ENCODE results near the gene MOB4.
A peak's percentile ranks its signal among the peaks of the same experiment; 100 is the strongest.

The MOB4 gene

DNA sequence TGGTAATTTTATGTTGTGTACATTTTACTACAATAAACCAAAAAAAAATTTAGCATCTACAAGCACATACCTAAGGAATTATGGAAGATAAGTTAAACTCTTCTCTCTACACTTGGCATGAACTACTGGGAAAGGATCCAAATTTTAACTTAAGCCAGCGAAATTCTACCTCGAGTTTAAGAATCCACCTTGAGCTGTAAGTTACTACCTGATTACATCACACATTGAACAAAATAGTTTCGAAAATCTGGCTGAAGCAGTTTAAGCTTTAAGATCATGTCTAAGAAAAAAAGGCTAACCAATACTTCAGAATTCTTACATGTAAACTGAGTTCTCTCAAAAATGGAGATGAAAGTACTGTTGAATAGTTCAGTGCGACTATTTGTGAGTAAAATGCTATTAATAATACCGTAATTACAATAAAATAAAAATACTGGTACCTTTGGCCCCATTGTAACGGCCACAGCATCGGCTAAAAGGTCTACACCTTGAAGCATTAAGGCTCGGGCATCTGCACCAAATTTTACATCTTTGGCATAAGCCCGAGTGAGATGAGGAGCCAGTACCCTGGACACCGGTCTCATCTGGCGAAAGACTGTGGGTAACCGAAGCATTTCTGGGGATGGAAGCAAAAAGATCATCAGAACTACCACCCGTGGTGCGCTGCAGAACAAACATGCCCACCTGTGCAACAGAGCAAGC, 17.5 kb upstream of the MOB4 start:
- peaks cover 20 to 39% of the 10 kb centered on the region in 2 donors for H3K36me3 ChIP-seq (ENCODE audit: control insufficient read depth in 1 of 2, insufficient read depth in 2 of 2, low read length in 2 of 2)
- peak overlapping the region; percentile 98 for H3K27ac ChIP-seq (ENCODE audit: low read length)
- no peaks in the 10 kb centered on the region for H3K27me3 ChIP-seq (ENCODE audit: low read depth, low read length)
- peak overlapping the region; percentile 82 to 93 for H3K4me3 ChIP-seq (ENCODE audit: low read depth in 1 of 2, low read length in 2 of 2)
- no peaks in the 10 kb centered on the region for H3K9me3 ChIP-seq (ENCODE audit: control insufficient read depth in 1 of 2, low read length in 2 of 2)
- H3K4me1 ChIP-seq (ENCODE audit: control insufficient read depth in 1 of 2, insufficient read depth in 2 of 2, low read length in 2 of 2), result peaks cover 3 to 36% of the 10 kb centered on the region in 2 donors

DNA sequence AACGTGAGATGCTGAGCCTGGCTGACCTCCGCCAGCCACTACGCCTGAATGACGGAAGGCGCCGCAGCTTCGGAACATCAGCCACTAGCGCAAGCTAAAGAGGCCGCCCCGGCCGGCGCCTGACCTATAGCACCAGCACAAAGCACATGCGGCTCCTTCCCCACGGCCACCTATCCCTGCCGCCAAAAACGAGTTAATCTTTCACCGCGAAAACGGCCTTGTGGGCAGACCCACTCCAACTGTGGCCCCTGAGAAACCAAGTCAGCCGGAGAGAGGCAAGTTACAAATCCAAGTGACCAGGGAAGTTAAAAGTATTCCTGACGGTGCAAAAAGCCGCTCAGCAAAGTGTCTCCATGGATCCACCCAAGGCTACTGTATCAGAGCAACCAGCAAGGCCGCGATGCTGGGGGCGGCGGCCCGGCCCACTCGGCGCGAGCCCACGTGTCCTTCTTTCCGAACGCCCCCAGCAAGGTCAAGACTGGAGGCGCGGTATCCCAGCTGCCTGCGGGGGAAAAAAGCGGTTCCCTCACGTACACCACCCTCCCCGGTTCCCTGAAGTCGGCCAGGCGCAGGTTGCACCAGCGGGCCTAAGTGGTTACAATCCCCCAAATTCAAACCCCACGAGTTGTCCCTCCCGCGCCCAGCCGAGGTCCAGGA, 16.8 kb upstream of the MOB4 start:
- Histone ChIP-seq H3K9me3 (ENCODE audit: control insufficient read depth in 1 of 2, low read length in 2 of 2) (no peaks in the 10 kb centered on the region), H3K4me3 (ENCODE audit: low read depth in 1 of 2, low read length in 2 of 2) (peak overlapping the region; percentile 82 to 93), H3K4me1 (ENCODE audit: control insufficient read depth in 1 of 2, insufficient read depth in 2 of 2, low read length in 2 of 2) (peaks cover 3 to 36% of the 10 kb centered on the region in 2 donors), H3K27me3 (ENCODE audit: low read depth, low read length) (no peaks in the 10 kb centered on the region), H3K36me3 (ENCODE audit: control insufficient read depth in 1 of 2, insufficient read depth in 2 of 2, low read length in 2 of 2) (peaks cover 23 to 39% of the 10 kb centered on the region in 2 donors), H3K27ac (ENCODE audit: low read length) (peak overlapping the region; percentile 98)

DNA sequence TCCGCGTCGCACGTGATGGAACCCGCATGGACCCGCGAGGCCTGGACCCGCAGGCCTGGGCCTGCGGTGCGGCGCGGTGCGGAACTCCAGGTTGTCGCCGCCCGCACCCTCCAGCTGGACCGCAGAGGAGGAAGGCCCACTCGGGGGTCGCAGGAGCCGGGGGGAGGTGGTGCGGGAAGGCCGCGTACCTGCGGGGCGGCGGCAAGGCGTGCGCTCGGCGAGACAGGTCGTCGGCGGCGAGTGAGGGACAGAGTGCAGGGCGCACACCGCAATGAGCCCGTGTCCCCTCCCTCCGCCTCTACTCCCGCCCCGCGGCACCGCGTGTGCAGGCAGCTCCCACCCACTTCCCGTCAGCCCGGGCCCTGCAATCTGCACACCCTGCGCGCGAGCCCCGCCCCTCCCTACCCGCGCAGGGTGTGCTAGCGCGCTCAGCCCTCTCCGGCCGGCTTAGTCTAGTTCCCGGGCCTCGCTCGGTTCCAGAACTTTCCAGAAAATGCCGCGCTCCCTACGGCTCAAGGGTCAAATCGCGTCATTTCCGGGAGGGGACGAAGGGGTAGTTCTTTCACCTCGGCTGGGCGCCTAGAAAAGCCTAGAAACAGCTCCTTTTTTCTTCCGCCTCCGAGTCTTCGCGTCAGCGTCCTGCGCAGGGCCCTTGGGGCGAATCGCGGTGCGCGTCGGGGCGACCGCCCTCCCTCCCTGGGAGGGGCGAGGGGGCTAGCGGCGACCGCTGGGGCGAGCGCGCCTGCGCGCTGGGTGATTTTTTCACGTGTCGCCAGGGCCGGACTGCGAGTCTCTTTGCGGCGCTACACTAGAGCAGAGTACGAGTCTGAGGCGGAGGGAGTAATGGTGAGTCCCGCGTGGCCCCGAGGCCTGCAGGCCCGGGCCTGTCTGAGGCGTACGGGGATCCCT, 16.0 kb upstream of the MOB4 start, which contains the start of the genes HSPD1 and HSPE1:
Gene HSPD1 (minus strand): TSS at position 247 of the 909 bp plus-strand sequence. CDS start 992 bp downstream, outside the sequence.
Gene HSPE1 (plus strand): TSS at position 786 of the 909 bp plus-strand sequence. CDS start 58 bp downstream, at position 844.
- Histone ChIP-seq H3K4me3 (ENCODE audit: low read depth in 1 of 2, low read length in 2 of 2) (peak within 1 kb of the TSS; percentile 90 to 93), H3K27ac (ENCODE audit: low read length) (peak within 1 kb of the TSS; percentile 98), H3K4me1 (ENCODE audit: control insufficient read depth in 1 of 2, insufficient read depth in 2 of 2, low read length in 2 of 2) (peaks cover 3 to 36% of the 10 kb centered on the region in 2 donors)

DNA sequence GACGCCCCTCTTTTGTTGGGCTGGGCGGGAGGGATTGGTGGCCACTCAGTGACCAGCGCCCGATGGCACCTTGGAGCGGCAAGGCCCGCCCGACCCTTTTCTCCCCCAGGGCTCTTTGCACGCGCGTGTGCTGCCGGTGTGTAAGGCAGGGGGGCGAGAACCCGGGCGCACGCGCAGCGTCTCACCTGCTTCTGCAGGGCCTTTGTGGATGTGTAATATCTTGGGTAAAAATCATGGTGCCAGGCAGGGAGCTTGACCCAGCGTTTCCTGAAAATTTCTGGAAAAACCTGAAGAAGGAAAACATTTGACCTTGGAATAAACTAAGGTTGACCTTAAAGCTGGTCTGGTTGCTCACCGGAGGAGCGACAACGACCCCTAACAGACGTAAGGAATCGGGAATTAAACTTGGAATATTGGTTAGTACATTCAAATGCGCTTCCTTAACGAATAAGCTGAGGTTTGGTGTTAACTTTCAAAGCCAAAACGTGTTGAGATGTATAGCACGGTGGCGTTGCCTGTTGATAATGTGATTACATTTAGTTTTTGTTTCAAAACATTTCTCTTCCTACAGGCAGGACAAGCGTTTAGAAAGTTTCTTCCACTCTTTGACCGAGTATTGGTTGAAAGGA, 15.2 kb upstream of the MOB4 start:
- Histone ChIP-seq H3K27ac (ENCODE audit: low read length) (peak overlapping the region; percentile 98), H3K4me1 (ENCODE audit: control insufficient read depth in 1 of 2, insufficient read depth in 2 of 2, low read length in 2 of 2) (peaks cover 3 to 36% of the 10 kb centered on the region in 2 donors), H3K27me3 (ENCODE audit: low read depth, low read length) (no peaks in the 10 kb centered on the region), H3K9me3 (ENCODE audit: control insufficient read depth in 1 of 2, low read length in 2 of 2) (no peaks in the 10 kb centered on the region), H3K36me3 (ENCODE audit: control insufficient read depth in 1 of 2, insufficient read depth in 2 of 2, low read length in 2 of 2) (peaks cover 16 to 36% of the 10 kb centered on the region in 2 donors), H3K4me3 (ENCODE audit: low read depth in 1 of 2, low read length in 2 of 2) (peak overlapping the region; percentile 90 to 93)

More for the DNA sequence above, 16.0 kb upstream of the MOB4 start, which contains the start of the genes HSPD1 and HSPE1:
- Histone ChIP-seq H3K36me3 (ENCODE audit: control insufficient read depth in 1 of 2, insufficient read depth in 2 of 2, low read length in 2 of 2) (peaks cover 22 to 41% of the 10 kb centered on the region in 2 donors), H3K9me3 (ENCODE audit: control insufficient read depth in 1 of 2, low read length in 2 of 2) (no peaks in the 10 kb centered on the region), H3K27me3 (ENCODE audit: low read depth, low read length) (no peaks in the 10 kb centered on the region)

DNA sequence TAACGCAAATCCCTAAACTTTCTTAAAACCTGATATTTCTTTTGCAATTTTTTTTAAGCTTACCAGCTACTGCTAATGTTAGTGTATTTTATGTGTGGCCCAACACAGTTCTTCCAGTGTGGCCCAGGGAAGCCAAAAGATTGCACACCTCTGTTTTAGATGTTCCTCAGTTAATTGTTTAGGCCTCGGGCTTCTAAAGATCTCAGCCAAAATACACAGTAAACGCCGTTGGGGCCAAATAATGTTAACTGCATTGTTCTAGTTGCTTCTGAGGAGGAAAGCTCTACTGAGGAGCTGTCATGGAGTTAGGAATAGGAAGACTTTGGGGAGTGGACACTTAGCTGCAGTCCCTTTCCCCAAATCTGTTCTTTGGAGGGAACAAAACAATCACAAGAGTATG, 13.7 kb upstream of the MOB4 start:
- Histone ChIP-seq H3K36me3 (ENCODE audit: control insufficient read depth in 1 of 2, insufficient read depth in 2 of 2, low read length in 2 of 2) (peaks cover 15 to 21% of the 10 kb centered on the region in 2 donors), H3K4me1 (ENCODE audit: control insufficient read depth in 1 of 2, insufficient read depth in 2 of 2, low read length in 2 of 2) (peaks cover 0 to 29% of the 10 kb centered on the region in 2 donors), H3K9me3 (ENCODE audit: control insufficient read depth in 1 of 2, low read length in 2 of 2) (no peaks in the 10 kb centered on the region), H3K4me3 (ENCODE audit: low read depth in 1 of 2, low read length in 2 of 2) (peak overlapping the region; percentile 35 to 93), H3K27ac (ENCODE audit: low read length) (peak overlapping the region; percentile 54), H3K27me3 (ENCODE audit: low read depth, low read length) (no peaks in the 10 kb centered on the region)

DNA sequence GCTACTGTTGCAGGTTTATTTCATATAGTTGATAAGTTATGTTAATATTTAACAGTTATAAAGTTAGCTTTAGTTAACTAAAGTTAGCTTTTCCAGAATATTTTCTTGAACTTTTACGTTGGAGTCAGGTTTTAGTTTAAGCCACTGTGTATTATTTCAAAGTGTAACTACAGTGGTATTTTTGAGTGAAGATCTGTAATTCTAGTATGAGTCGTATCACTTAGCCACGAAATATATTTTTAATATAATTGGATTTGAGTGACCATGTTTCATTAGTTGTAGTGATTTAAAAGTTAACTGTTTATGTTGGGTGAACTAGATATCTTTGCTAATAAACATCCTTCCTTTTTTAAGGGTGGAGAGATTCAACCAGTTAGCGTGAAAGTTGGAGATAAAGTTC, 13.2 kb upstream of the MOB4 start:
- H3K27ac ChIP-seq (ENCODE audit: low read length), result peak overlapping the region; percentile 54
- peaks cover 15 to 20% of the 10 kb centered on the region in 2 donors for H3K36me3 ChIP-seq (ENCODE audit: control insufficient read depth in 1 of 2, insufficient read depth in 2 of 2, low read length in 2 of 2)
- no peaks in the 10 kb centered on the region for H3K9me3 ChIP-seq (ENCODE audit: control insufficient read depth in 1 of 2, low read length in 2 of 2)
- H3K4me1 ChIP-seq (ENCODE audit: control insufficient read depth in 1 of 2, insufficient read depth in 2 of 2, low read length in 2 of 2), result peaks cover 0 to 24% of the 10 kb centered on the region in 2 donors
- H3K27me3 ChIP-seq (ENCODE audit: low read depth, low read length), result no peaks in the 10 kb centered on the region
- H3K4me3 ChIP-seq (ENCODE audit: low read depth in 1 of 2, low read length in 2 of 2), result peak overlapping the region in 1 of 2 donors; percentile 35

DNA sequence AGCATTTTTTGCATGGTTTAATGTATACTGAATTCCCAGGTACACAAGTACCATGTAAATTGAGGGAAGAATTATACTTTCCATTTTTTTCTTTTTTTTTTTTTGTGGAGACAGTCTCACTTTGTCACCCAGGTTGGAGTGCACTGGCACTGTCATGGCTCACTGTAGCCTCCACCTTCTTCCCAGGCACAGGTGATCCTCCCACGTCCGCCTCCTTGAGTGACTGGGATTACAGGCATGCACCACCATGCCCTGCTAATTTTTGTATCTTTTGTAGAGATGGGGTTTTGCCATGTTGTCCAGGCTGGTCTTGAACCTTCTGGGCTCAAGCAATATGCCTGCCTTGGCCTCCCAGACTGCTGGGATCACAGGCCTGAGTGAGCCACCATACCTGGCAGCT, 11.9 kb upstream of the MOB4 start:
- Histone ChIP-seq H3K9me3 (ENCODE audit: control insufficient read depth in 1 of 2, low read length in 2 of 2) (no peaks in the 10 kb centered on the region), H3K27ac (ENCODE audit: low read length) (no peak overlapping the region), H3K27me3 (ENCODE audit: low read depth, low read length) (no peaks in the 10 kb centered on the region), H3K4me1 (ENCODE audit: control insufficient read depth in 1 of 2, insufficient read depth in 2 of 2, low read length in 2 of 2) (peaks cover 0 to 14% of the 10 kb centered on the region in 2 donors), H3K4me3 (ENCODE audit: low read depth in 1 of 2, low read length in 2 of 2) (no peak overlapping the region), H3K36me3 (ENCODE audit: control insufficient read depth in 1 of 2, insufficient read depth in 2 of 2, low read length in 2 of 2) (peaks cover 15 to 18% of the 10 kb centered on the region in 2 donors)

DNA sequence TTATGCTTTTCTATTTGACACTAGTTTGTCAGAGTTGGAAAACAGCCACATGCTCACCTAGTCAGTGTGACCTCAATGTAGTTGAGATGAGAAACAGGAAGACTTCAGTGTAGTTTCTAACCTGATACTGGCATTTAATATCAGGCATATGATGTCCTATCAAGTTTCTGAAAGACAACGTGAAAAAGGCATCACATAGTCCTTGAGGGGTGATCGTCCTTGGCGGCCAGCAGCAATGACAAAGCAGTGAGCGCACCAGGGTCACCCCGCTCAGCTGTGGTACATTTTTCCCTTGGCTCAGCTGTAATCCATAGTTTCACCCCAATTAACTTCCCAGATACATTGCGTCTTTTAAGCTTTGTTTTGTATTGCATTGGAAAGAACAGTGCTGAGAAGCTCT, 11.4 kb upstream of the MOB4 start:
- Histone ChIP-seq H3K27me3 (ENCODE audit: low read depth, low read length) (no peaks in the 10 kb centered on the region), H3K4me3 (ENCODE audit: low read depth in 1 of 2, low read length in 2 of 2) (no peak overlapping the region), H3K27ac (ENCODE audit: low read length) (no peak overlapping the region), H3K9me3 (ENCODE audit: control insufficient read depth in 1 of 2, low read length in 2 of 2) (no peaks in the 10 kb centered on the region), H3K36me3 (ENCODE audit: control insufficient read depth in 1 of 2, insufficient read depth in 2 of 2, low read length in 2 of 2) (peaks cover 13 to 15% of the 10 kb centered on the region in 2 donors), H3K4me1 (ENCODE audit: control insufficient read depth in 1 of 2, insufficient read depth in 2 of 2, low read length in 2 of 2) (peaks cover 0 to 14% of the 10 kb centered on the region in 2 donors)

DNA sequence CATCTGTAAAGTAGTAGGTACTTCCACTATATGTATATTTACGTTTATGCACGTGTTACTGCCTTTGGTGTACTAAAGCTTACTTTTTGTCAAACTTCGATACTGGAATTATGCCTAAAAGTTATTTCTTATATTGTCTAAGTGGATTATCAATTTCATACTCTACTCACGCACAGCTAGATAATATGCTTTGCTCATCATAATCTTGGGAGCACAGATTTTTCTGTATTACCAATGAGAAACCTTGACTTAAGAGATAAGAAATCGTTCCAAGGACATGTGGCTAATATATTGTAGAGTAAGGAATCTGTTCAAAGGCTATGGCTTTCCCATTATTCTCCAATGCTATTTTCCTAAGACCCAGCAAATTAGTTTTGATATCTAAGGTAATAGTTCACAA, 9.2 kb upstream of the MOB4 start:
- H3K4me1 ChIP-seq (ENCODE audit: control insufficient read depth in 1 of 2, insufficient read depth in 2 of 2, low read length in 2 of 2), result peaks cover 0 to 8% of the 10 kb centered on the region in 2 donors
- H3K36me3 ChIP-seq (ENCODE audit: control insufficient read depth in 1 of 2, insufficient read depth in 2 of 2, low read length in 2 of 2), result peaks cover 12 to 15% of the 10 kb centered on the region in 2 donors
- no peaks in the 10 kb centered on the region for H3K27me3 ChIP-seq (ENCODE audit: low read depth, low read length)
- H3K27ac ChIP-seq (ENCODE audit: low read length), result no peak overlapping the region
- H3K4me3 ChIP-seq (ENCODE audit: low read depth in 1 of 2, low read length in 2 of 2), result no peak overlapping the region
- H3K9me3 ChIP-seq (ENCODE audit: control insufficient read depth in 1 of 2, low read length in 2 of 2), result no peaks in the 10 kb centered on the region

DNA sequence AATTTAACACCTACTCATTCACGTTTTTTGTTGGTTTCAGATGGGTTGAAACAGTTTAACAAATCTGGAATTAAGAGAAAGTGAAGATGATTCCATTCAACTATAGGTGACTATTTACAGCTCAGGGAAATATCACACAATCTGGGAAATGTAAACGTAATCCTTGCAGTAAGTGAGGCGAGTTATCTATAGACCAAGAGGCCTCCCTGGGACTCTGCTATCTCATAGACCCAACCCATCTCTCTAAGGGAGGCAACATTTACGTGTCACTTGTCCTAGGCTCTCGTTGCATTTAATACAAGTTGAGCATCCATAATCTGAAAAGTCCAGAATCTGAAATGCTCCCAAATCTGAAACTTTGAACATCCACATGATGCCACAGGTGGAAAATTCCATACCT, 2.0 kb upstream of the MOB4 start:
- Histone ChIP-seq H3K36me3 (ENCODE audit: control insufficient read depth in 1 of 2, insufficient read depth in 2 of 2, low read length in 2 of 2) (no peaks in the 10 kb centered on the region), H3K4me1 (ENCODE audit: control insufficient read depth in 1 of 2, insufficient read depth in 2 of 2, low read length in 2 of 2) (peaks cover 12 to 25% of the 10 kb centered on the region in 2 donors), H3K4me3 (ENCODE audit: low read depth in 1 of 2, low read length in 2 of 2) (no peak overlapping the region), H3K27me3 (ENCODE audit: low read depth, low read length) (no peaks in the 10 kb centered on the region), H3K27ac (ENCODE audit: low read length) (no peak overlapping the region), H3K9me3 (ENCODE audit: control insufficient read depth in 1 of 2, low read length in 2 of 2) (no peaks in the 10 kb centered on the region)

Measured in muscle layer of duodenum (tissue), 2 donors.